Activated naive CD4-positive, alpha-beta T cell treated with anti-CD3 and anti-CD28 coated beads, Interleukin-2, amount 10 ng/mL, durations not matched to agents 7 days and 5 days (primary cell): ENCODE results near the gene SAMM50.

Experiments used
- CTCF ChIA-PET: fragments of 350-600 bp; sonication (Branson Sonifier 250); formaldehyde crosslinking; loops from one replicate; lab custom pipeline; 2021; ENCODE audit warnings: antibody characterized with exemption; lab: Charles Lee
- DNase-seq: peaks from one replicate; pipeline ENCODE4 v3.0.0-alpha.2; 2020
- H3K27ac Mint-ChIP-seq: one replicate; pipeline ENCODE4 v1.8.0; 2021; ENCODE audit warnings: mild to moderate bottlenecking, moderate library complexity, mixed read lengths
- H3K27me3 Mint-ChIP-seq: one replicate; pipeline ENCODE4 v1.8.0; 2021; ENCODE audit warnings: mild to moderate bottlenecking, mixed read lengths
- H3K36me3 Mint-ChIP-seq: one replicate; pipeline ENCODE4 v1.8.0; 2021; ENCODE audit warnings: mixed read lengths
- H3K4me1 Mint-ChIP-seq: one replicate; pipeline ENCODE4 v1.8.0; 2021; ENCODE audit warnings: mixed read lengths
- H3K4me3 Mint-ChIP-seq: one replicate; pipeline ENCODE4 v1.8.0; 2021; ENCODE audit warnings: mild to moderate bottlenecking, moderate library complexity, mixed read lengths
- H3K9me3 Mint-ChIP-seq: one replicate; pipeline ENCODE4 v1.8.0; 2021; ENCODE audit warnings: mixed read lengths

The SAMM50 gene

DNA sequence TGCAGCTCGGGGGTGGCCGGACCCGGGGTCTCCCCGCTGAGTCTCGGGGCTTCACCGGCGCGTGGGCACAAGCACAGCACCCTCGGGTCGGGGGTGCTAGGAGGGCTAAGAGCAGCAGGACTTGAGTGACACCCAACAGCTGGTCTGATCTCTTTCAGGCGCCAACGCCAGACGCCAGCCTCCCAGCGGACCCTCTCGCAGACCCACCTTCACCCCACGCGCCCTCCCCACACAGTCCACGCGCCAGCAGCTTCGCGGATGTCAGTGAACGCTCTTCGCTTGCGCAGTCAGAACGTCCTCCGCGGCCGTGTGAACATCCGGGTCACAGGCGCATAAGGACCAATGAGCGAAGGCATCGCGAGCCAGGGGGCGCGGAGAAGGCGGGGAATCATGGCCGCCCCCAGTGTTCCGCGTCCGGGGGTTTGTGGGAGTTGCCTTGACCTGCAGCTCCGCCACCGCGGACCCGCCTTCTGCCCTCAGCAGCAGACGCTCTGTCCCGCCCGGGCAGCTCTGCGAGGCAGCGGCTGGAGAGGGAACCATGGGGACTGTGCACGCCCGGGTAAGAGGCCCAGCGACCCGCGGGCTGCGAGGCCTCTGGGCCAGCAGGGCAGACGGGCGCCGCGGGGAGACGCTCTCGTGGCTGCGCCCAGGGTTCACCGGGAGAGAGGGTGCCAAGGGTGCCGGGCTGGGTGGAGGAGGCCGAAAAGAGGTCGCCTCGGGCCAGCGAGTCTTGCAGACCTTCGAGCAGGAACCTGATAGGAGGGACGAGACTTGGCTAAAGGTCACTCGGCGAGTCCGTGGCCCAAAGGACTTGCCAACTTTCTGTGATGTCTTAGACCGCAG is at the start of gene SAMM50:
Gene SAMM50, plus strand, starts transcription at position 403 of the 843 bp plus-strand sequence. Its CDS starts 136 bp downstream, at position 539.
- Mint-ChIP-seq H3K36me3 (peaks cover 4% of the 10 kb centered on the region), H3K27ac (peak within 1 kb of the TSS; percentile 96), H3K9me3 (no peaks in the 10 kb centered on the region), H3K4me3 (peak within 1 kb of the TSS; percentile 99), H3K27me3 (peaks cover 3% of the 10 kb centered on the region), H3K4me1 (peaks cover 44% of the 10 kb centered on the region)
- CTCF ChIA-PET, result interaction anchor here (1.2 to 2.0 kb wide), 2 partner anchors 10 to 38 kb away, joined by 6 to 23 read pairs; no protein-coding TSS in a partner anchor
- DNase-seq, result peak; percentile 96

DNA sequence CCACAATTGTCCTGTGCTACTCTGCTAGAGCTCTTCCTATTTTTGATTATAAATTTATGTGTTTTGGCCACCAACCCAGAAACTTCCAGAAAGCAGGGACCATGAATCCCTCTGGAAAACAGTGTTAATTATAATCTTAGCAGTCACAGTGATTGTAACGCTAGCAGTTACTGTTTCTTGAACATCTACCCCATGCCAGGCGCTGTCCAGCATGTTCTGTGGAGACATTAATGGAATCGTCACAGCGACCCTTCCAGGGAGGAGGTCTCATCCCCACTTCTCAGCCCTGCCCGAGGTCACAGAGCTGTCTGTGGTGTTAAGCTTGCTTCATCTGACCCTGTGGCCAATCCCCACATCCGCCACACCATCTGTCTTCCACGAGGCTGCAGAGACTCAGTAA is 49.6 kb upstream of the SAMM50 start:
- CTCF ChIA-PET, result interaction anchor here (1.0 to 1.6 kb wide), 2 partner anchors 21 to 23 kb away, joined by 3 to 4 read pairs; no protein-coding TSS in a partner anchor
- Mint-ChIP-seq H3K27ac (no peak overlapping the region), H3K4me1 (no peaks in the 10 kb centered on the region), H3K36me3 (no peaks in the 10 kb centered on the region), H3K4me3 (no peak overlapping the region), H3K27me3 (peaks cover 27% of the 10 kb centered on the region), H3K9me3 (no peaks in the 10 kb centered on the region)
- DNase-seq, result no peak

DNA sequence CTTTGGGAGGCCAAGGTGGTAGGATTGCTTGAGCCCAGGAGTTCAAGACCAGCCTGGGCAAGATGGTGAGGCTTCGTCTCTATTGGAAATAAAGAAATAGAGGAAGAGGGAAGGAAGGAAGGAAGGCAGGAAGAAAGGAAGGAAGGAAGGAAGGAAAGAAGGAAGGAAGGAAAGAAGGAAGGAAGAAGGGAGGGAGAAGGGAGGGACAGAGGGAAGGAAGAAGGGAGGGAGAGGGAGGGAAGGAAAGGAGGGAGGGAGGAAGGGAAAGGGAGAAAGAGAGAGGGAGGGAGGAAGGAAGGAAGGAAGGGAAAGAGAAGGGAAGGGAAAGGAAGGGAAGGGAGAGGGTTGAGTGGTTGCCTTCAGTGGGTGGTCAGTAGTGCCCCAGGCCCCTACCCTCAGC is 45.5 kb upstream of the SAMM50 start:
- Mint-ChIP-seq H3K9me3 (no peaks in the 10 kb centered on the region), H3K4me1 (no peaks in the 10 kb centered on the region), H3K27ac (no peak overlapping the region), H3K36me3 (no peaks in the 10 kb centered on the region), H3K4me3 (no peak overlapping the region), H3K27me3 (peaks cover 30% of the 10 kb centered on the region)
- CTCF ChIA-PET, result no interaction called here
- no peak for DNase-seq

DNA sequence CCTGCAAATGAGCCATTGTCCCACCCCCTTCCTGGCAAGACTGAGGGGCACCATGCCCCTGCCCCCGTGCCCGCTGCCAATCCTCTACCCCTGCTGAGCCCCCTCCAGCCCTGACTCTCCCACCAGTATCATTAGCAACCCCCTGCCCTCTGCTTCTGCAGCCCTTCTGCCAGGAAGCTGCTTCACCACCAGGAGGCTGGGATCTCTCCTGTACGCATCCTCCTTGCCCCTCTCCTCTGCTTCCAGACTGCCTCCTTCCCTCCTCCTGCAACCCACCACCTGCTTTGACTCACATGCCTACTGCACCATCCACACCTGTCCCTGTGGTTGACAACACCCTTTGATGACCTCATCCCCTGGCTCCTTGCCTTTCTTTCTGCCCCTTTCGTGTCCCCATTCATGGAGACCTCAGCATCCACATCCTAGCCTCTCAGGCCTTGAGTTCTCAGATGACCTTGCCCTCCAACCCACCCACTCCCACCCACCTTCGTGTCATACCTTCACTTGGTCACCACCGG is 45.0 kb upstream of the SAMM50 start:
- DNase-seq, result no peak
- Mint-ChIP-seq H3K9me3 (no peaks in the 10 kb centered on the region), H3K4me3 (no peak overlapping the region), H3K27me3 (peaks cover 30% of the 10 kb centered on the region), H3K36me3 (no peaks in the 10 kb centered on the region), H3K27ac (no peak overlapping the region), H3K4me1 (no peaks in the 10 kb centered on the region)
- CTCF ChIA-PET, result no interaction called here

DNA sequence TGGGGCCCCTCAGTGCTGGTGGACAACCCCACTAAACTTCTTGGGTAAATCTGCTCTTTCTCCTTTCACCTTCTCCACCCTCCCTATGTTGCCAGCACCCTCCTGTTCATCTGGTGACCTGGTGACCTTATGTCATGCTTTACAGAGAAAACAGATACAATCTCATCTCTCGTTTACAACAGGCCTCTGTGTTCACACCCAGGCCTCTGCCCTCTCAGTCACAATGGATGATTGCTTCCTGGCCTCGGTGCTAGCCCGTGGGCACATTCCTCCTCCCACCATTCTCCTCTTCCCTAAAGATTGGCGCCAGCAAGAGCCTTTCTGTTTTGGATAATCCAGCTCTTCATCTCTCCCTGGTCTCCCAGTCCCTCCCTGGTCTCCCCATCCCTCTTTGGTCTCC is 43.9 kb upstream of the SAMM50 start:
- Mint-ChIP-seq H3K36me3 (no peaks in the 10 kb centered on the region), H3K27ac (no peak overlapping the region), H3K4me3 (no peak overlapping the region), H3K9me3 (no peaks in the 10 kb centered on the region), H3K4me1 (no peaks in the 10 kb centered on the region), H3K27me3 (peaks cover 34% of the 10 kb centered on the region)
- no peak for DNase-seq
- CTCF ChIA-PET, result no interaction called here

DNA sequence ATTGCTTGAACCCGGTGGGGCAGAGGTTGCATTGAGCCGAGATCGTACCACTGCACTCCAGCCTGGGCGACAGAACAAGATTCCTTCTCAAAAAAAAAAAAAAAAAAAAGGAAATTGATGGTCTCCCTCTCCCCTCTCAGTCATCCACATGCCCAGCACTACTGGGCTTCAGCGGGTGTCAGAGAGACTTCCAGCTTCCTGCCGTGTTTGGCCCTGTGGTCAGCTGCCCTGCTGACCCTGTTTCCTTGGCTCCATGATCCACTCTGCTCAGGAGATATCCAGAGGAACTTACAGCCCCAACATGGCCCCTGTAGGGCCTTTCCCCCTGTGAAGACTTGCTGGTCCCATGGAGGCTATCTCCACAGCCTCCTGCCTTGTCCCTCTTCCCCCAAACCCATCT is 37.7 kb upstream of the SAMM50 start:
- Mint-ChIP-seq H3K36me3 (no peaks in the 10 kb centered on the region), H3K27me3 (peaks cover 52% of the 10 kb centered on the region), H3K4me3 (no peak overlapping the region), H3K27ac (no peak overlapping the region), H3K9me3 (no peaks in the 10 kb centered on the region), H3K4me1 (no peaks in the 10 kb centered on the region)
- no peak for DNase-seq
- CTCF ChIA-PET, result interaction anchor here (0.7 kb wide), 1 partner anchor 811 kb away, joined by 3 read pairs; no protein-coding TSS in a partner anchor

DNA sequence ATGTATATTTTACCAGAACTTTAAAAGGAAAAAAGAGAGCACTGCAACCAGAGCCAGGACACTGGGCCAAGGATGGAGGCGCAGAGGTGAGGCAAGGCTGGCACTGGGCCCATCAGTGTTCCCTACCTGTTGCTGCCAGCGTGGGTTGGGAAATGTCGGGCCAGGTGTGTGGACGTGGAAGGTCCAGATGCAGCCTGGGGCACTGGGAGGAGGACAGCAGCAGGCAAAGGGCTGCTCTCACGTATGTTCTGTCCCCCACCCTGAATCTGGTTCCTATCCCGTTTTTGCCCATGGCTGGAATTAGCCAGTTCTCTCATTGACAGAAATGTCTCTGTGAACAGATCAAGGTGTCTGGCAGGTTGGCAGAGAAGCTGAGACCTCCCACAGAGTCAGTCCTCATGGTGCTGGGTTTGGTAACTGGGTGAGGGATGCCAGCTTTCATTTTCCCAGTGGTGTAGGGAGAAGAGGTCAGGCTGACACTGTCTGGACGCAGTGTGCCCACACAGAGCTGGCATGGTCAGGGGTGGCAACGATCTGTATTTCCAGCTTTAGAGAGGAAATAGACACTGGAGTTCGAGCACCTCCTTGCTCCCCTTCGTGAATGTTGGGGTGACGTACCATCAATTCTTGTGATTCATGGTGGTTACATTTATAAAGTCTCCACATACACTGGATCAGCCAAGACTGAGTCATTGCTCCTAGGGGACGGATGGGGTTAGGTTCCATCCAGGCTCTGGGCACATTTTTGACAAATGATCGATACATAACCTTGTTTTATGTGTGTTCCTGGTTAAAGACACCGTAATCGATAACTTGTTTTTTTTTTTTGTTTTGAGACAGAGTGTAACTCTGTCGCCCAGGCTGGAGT is 35.9 kb upstream of the SAMM50 start:
- H3K4me1 Mint-ChIP-seq, result peaks cover 6% of the 10 kb centered on the region
- no peaks in the 10 kb centered on the region for H3K9me3 Mint-ChIP-seq
- CTCF ChIA-PET, result no interaction called here
- H3K36me3 Mint-ChIP-seq, result no peaks in the 10 kb centered on the region
- DNase-seq, result no peak
- H3K27ac Mint-ChIP-seq, result no peak overlapping the region
- H3K4me3 Mint-ChIP-seq, result no peak overlapping the region
- H3K27me3 Mint-ChIP-seq, result peaks cover 64% of the 10 kb centered on the region

DNA sequence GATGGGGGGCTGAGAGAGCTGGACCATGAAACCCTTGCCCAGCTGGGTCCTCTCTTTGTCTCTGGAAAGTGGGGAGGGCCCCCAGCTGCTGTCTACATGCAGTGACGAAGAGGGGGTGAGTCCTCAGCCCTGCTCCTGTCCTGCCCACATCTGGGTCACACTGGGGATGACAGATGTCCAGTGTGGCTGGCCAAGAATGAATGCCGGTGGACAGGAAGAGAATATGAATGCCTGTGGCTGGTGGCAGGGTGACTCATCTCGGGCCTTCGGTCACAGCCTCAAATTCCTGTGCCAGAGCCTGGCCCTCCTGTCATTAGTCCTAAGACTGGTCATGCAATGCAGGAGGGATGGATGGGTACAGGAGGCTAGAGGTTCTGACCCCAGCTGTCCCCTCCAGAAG is 33.9 kb upstream of the SAMM50 start:
- Mint-ChIP-seq H3K4me1 (peaks cover 8% of the 10 kb centered on the region), H3K4me3 (no peak overlapping the region), H3K9me3 (no peaks in the 10 kb centered on the region), H3K27ac (no peak overlapping the region), H3K36me3 (no peaks in the 10 kb centered on the region), H3K27me3 (peaks cover 80% of the 10 kb centered on the region)
- CTCF ChIA-PET, result no interaction called here
- DNase-seq, result no peak

DNA sequence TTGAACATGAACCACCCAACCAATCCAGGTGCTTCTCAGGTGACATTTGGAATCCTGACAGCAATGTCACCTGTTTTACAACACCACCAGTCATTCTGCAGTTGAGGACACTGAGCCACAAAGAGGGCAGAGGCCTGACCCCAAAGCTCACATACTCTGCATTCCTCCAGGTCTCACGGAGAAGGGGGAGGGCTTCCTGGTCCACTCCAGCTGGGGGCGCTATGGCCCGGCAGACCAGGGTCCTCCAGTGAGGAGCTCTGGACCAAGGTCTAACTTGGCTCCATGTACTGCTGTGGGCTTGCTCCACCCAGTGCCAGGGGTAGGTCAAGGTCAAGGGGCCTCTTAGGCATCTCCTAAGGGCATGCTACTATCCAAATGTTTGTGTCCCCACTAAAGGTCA is 33.1 kb upstream of the SAMM50 start:
- Mint-ChIP-seq H3K27me3 (peaks cover 86% of the 10 kb centered on the region), H3K9me3 (no peaks in the 10 kb centered on the region), H3K4me1 (peaks cover 8% of the 10 kb centered on the region), H3K27ac (no peak overlapping the region), H3K4me3 (no peak overlapping the region), H3K36me3 (no peaks in the 10 kb centered on the region)
- CTCF ChIA-PET, result no interaction called here
- no peak for DNase-seq

DNA sequence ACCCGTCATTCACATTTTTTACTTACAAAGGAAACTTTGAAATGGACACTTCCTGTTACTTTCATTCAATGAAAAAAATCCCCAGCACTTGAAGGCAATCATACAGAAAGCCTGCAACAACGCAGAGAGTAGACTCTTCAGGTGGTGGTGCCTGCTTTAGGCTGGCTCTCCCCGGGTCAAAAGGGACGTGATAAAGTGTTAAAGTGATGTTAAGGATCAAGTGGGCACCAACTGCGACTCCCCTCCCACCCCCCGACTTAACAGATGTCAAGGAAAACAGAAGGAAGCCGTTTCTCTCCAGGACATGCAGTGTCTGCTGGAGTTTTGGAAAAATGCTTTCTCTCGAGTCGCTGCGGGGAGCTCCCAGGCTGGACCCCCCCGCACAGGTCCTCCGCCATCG is 32.1 kb upstream of the SAMM50 start:
- Mint-ChIP-seq H3K9me3 (no peaks in the 10 kb centered on the region), H3K4me1 (peaks cover 8% of the 10 kb centered on the region), H3K36me3 (no peaks in the 10 kb centered on the region), H3K27me3 (peaks cover 83% of the 10 kb centered on the region), H3K4me3 (peak overlapping the region; percentile 67), H3K27ac (no peak overlapping the region)
- CTCF ChIA-PET, result no interaction called here
- no peak for DNase-seq

DNA sequence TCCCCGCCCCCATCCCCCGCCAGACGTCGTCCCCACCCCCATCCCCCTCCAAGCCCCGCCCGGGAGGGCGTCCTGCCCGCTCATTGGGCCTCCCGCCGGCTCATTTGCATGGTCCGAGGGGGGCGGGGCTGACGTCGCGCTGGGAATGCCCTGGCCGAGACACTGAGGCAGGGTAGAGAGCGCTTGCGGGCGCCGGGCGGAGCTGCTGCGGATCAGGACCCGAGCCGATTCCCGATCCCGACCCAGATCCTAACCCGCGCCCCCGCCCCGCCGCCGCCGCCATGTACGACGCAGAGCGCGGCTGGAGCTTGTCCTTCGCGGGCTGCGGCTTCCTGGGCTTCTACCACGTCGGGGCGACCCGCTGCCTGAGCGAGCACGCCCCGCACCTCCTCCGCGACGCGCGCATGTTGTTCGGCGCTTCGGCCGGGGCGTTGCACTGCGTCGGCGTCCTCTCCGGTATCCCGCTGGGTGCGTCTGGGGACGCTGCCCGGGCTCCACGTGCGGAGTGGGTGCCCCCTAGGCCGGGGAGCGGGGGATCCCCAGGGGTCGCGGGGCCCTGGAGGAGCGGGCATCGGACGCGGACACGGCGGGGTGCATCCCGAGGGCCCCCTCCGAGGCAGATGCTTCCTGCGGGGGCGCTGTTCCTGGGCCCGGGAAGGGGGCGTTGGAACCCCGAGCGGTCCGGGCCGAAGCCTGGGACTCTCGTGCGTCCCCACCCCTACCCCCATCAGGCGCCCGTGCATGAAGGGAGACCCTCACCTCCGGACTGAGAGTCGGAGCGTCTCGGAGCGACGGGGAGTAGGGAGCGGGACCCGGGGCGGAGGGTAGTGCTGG is 31.4 kb upstream of the SAMM50 start, which contains the start of gene PNPLA3:
Gene PNPLA3, plus strand, starts transcription at position 175 of the 834 bp plus-strand sequence. Its CDS starts 107 bp downstream, at position 282.
- Mint-ChIP-seq H3K27ac (no peak within 1 kb of the TSS), H3K36me3 (no peaks in the 10 kb centered on the region), H3K27me3 (peaks cover 81% of the 10 kb centered on the region), H3K4me3 (peak within 1 kb of the TSS; percentile 67), H3K4me1 (peaks cover 8% of the 10 kb centered on the region), H3K9me3 (no peaks in the 10 kb centered on the region)
- CTCF ChIA-PET, result no interaction called here
- peak; percentile 88 for DNase-seq

DNA sequence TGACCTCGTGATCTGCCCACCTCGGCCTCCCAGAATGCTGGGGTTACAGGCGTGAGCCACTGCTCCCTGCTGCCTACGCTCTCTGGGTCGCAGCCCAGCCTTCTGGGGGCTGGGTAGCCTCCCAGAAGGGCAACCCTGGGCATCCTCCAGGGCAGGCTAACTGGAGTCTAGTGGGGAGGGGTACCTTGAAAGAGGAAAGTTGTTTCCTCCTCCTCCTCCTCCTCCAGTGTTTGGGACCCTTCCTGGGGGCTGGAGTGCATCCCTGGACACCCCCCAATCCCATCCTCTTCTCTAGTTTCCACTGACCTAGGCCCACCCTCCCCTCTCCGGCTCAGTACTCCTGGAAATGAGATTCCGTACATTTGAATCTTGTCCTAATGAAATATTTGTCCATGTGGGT is 30.4 kb upstream of the SAMM50 start:
- Mint-ChIP-seq H3K27ac (no peak overlapping the region), H3K4me3 (peak overlapping the region; percentile 47), H3K9me3 (no peaks in the 10 kb centered on the region), H3K36me3 (no peaks in the 10 kb centered on the region), H3K27me3 (peaks cover 72% of the 10 kb centered on the region), H3K4me1 (peaks cover 8% of the 10 kb centered on the region)
- DNase-seq, result no peak
- CTCF ChIA-PET, result interaction anchor here (0.9 kb wide), 1 partner anchor 19 kb away, joined by 4 read pairs; no protein-coding TSS in a partner anchor
